GM19455 (cell line): ENCODE measurements around the gene GLDC.

Experiments used
- ATAC-seq: cut with Tn5 transposase; IDR thresholded peaks from one replicate; pipeline ENCODE4 v1.9.1; 2021; ENCODE audit not compliant: unreplicated experiment

Gene GLDC

DNA sequence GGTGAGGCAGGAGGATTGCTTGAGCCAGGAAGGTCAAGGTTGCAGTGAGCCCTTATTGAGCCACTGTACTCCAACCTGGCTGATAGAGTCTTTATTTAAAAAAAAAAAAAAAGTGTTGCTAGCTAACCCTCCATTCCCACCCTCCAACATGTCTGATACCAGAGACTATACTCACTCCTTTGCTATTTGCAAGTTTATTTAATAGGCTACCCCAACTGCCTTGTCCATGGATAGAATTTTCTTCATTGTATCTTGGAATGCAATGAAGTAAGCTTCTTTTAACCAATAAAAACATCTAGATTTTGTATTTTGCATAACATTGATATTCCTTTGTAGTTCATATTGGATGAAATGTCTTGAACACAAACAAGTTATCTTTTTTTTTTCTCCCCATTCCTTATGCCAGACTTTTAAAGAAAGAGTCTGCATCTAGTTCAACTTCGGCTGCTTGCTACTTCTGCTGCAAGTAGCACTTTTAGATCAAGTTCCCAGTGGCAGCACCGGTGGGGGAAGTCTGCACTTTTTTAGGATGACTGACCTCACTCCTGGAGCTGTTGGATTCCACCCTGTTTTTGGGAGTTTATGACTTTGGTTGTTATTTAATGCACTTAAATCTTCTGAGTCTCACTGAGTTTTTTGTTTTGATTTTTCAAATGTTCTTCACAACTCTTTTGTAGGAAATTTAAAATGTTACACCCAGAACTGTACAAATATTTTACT, 120.0 kb downstream of the GLDC start:
- no peak for ATAC-seq

DNA sequence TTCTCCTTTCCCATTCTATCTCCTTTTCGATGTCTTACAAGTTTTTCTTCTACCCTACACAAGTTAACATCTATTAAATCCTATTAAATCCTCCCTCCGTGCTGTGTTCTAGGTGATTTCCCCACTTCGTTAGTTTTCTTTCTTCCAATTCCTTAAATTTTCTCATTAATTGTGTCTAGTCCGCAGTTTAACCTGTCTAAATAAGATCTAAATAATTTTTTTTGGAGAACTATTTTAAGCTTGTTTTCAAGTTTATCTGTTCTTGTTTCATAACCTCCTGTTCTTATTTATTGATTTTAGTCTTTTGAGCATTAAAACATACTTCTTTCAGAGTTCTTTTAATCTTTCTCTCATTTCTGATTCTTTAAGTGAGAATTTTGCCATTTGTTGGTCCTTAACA, 123.3 kb downstream of the GLDC start:
- ATAC-seq: no peak

DNA sequence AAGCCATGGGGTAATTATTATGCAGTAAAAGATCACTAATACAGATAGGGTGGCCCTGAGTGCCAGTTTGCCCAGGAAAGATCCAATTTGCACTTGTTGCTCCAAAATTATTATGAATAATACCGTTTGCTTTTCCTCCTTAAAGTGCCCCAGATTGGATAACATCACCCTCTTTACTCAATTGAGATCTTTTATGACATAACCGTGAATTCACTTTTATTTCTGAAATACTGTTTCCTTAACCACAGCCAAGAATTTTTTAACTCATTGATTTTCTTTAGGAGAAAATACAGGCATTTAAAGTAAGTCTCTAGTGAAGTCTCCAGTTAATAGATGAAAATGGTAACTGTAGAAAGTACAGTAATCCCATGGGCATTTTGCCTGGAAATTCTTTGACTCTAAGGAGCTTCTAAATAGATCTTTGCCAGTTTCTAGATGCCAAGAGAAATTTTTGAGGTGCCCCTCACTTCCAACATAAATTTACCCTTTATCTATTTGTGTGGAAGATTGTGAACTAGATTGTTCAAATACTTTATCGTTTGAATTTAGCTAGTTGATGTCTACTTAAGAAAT, 133.4 kb downstream of the GLDC start:
- no peak for ATAC-seq

DNA sequence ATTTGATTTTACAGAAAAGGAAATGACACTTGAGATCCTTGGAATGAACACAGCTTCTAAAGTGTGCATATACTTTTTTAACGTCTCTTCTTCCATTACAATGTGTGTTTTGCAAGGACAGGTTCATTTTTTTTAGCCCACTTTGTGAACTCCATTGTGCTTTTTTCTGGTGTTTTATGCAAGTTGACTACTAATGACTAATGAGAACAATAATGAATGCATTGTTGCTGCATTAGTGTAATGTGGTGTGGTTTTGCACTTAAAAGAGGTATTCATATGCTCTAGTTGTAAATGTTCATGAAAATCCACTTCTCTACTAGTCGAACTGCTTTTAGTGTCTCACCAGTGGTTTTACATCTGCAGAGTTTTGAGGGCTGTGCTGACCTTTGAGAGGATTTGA, 139.0 kb downstream of the GLDC start:
- no peak for ATAC-seq

DNA sequence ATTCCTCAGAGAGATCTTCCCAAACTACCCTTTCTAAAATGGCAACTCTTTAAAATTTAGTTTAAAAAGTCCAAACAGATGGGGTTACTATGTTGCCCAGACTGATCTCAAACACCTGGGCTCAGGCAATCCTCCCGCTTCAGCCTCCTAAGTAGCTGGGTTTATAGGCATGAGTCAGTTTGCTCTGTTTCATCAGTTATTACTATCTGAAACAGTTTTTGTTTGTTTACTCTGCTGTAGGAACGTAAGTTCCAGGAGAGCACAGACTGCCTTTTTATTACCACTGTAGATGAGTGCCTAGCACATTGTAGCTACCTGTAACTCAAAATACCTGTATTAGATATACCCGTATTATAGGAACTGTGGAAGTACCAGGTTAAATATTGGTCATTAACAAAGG, 143.1 kb downstream of the GLDC start:
- no peak for ATAC-seq

DNA sequence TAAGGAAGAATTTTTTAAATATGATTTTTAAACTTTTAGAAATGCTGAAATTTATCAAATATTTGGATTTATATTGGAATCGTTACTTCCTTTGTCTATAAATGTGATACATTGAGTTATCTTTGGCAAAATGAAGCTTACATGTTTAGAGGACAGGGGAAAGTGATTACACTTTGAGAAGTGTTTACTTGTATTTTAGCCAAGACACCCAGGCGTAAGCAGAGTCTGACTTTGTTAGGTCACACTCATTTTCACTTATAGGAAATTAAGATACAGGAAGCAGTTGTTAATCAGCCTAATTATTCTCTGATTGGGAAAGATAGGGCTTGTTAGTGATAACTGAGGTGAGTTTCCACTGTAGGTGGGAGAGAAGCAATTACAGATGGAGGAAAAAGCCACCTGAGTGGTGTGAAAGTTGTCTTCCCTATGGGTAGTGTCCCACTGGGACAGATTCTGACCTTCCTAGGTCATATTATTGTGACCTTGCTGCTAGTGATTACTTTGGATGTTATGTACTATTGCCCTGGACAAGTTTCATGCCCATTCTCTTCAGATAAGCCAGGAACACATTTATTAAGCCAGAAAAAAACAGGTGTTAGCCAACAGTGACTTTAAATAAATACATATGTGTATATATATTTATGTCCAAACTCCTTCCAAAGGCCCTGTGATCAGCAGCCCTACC, 143.9 kb downstream of the GLDC start:
- no peak for ATAC-seq

DNA sequence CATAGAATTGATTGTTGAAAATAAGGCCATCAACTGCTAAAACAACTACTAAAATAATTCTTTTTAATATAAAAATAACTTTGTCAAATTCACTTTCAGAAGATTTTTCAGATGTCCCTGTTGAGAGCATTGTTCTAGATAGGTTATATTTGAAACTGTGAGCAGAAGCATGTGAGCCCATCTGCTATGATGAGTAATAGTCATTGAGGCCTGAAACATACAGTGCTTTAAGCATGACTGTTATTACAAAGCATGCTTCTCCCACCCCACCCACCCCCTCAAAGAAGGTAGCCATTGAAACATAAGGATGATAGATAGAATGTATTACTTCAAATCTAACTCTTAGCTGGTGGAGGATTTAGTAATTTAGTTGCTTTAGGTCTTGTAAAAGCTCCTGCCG, 146.5 kb downstream of the GLDC start:
- ATAC-seq: no peak

DNA sequence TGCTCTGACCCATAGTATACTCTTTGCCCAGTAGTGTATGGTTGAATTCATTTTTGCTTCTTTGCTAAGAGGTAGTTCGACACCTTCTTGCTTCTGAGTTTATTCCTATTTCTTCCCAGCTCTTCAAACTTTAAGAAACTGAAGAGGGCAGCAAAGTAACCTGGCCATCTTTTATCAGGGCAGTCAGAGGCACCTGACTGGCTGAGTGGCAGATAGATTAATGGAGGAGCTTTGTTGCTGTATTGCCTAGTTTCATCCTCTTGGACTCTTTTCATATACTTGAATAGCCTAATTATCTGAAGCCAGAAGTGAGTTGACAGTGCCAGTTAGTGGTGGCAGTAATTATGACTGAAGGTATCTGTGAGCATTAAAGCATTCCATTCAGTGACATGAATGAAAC, 150.1 kb downstream of the GLDC start:
- ATAC-seq: no peak

DNA sequence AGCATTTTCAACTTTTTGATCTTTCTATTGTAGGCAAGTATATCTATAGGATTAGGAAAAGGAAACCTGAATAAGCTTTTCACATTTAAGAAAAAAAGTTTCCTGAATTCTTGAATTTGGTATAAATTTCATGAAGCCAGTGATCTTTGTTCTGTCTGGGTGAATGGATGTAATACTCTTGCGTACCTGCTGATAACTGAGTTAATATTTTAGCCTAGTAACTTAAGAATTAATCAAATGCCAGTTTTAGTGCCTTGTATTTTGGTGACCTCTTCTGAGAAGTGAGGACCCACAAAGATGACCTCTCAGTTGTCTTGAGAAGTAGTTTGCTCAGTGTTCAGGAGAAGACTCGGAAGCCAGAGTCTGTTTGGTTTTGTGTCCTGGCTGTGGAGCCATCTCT, 154.7 kb downstream of the GLDC start:
- ATAC-seq: no peak

DNA sequence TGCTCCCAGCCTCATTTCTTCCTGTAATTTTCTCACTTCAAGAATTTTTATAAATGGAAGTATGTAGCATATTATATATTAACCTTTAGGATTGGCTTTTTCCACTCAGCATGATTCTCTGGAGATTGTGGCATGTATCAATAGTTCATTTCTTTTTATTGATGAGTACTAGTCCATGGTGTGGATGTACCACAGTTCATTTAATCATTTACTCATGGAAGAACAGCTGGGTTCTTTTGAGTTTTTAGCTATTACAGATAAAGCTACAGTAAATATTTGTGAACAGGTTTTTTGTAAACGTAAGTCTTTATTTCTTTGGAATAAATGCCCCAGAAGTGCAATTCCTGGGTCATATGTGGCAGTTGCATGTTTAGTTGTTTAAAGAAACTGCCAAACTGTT, 156.4 kb downstream of the GLDC start:
- no peak for ATAC-seq

DNA sequence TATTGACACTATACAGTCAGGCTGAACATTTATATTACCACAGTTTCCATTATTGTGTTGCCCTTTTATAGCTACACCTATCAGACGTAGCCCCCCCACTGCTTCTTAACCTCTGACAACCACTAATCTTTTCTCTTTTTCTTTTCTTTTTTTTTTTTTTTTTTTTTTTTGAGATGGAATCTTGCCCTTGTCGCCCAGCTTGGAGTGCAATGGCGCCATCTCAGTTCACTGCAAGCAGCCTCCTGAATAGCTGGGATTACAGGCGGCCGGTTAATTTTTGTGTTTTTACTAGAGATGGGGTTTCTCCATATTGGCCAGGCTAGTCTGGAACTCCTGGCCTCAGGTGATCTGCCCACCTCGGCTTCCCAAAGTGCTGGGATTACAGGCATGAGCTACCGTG, 157.1 kb downstream of the GLDC start:
- no peak for ATAC-seq

DNA sequence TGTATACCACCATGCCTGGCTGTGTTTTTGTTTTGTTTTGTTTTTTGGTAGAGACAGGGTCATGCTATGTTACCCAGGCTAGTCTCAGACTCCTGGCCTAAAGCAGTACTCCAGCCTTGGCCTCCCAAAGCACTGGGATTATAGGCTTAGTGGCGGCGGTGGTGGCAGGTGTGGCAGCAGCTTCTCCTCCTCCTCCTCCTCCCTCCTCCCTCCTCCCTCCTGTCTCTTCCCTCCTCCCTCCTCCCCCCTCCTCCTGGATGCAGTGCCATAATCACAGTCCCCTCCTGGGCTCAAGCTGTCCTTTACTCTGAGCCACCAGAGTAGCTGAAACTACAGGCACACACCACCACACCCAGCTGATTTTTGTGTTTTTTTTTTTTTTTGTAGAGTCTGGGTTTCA, 161.3 kb downstream of the GLDC start:
- ATAC-seq: no peak
